SK-N-SH (cell line): ENCODE data around the gene ZCRB1. TPM values are rescaled to one million over a fixed set of nuclear protein-coding genes. Genes with fewer than 3 reads are reported as not detected.

ENCODE experiments used
- CTCF ChIA-PET: fragments of 300-600, 350-600 bp; formaldehyde crosslinking; extraction: SDS; loops from one replicate; lab custom pipeline; 2021; lab: Yijun Ruan, JAX
- POLR2A ChIA-PET: fragments of 350-600 bp; sonication (Branson Sonifier 250); formaldehyde crosslinking; extraction: SDS; loops from one replicate; lab custom pipeline; 2020; ENCODE audit warnings: antibody characterized with exemption, inconsistent platforms; lab: Yijun Ruan, JAX
- DNase-seq: peaks from one replicate; pipeline ENCODE4 v3.0.0; 2012
- H2AFZ ChIP-seq: fragments of 200-600 bp; sonication (generic); 2 replicates; pipeline ENCODE4 v1.8.1; 2016; ENCODE audit warnings: antibody characterized with exemption, mild to moderate bottlenecking, low read depth
- H3F3A ChIP-seq: fragments of 200-600 bp; sonication (generic); replicated peaks from 2 replicates; pipeline ENCODE3; 2016; ENCODE audit warnings: antibody characterized with exemption, mild to moderate bottlenecking; ENCODE audit not compliant: insufficient read depth
- H3K27ac ChIP-seq, 2 experiments: fragments of 200-500 bp in 1 of 2; fragments of 200-600 bp in 1 of 2; sonication (Bioruptor generic) in 1 of 2; sonication (generic), shearing (Covaris generic) in 1 of 2; 2 replicates each; pipeline versions ENCODE4 v1.5.1 to v1.6.1; 2014 to 2016; ENCODE audit warnings: low read depth in 2 of 2, inconsistent platforms in 1 of 2, low read length in 1 of 2, mild to moderate bottlenecking in 1 of 2, mixed read lengths in 1 of 2
- H3K27me3 ChIP-seq: fragments of 200-600 bp; sonication (generic), shearing (Covaris generic); 2 replicates; pipeline ENCODE4 v1.6.1; 2016; ENCODE audit warnings: mixed run types; ENCODE audit not compliant: insufficient read depth
- H3K36me3 ChIP-seq, 2 experiments: fragments of 200-500 bp in 1 of 2; fragments of 200-600 bp in 1 of 2; sonication (Bioruptor generic) in 1 of 2; sonication (generic) in 1 of 2; replicated peaks in 1 of 2; 2 replicates each; pipeline versions ENCODE3 to v1.5.1; 2014 to 2016; ENCODE audit warnings: low read length in 1 of 2, mild to moderate bottlenecking in 1 of 2; ENCODE audit not compliant: insufficient read depth in 2 of 2, control insufficient read depth in 1 of 2
- H3K4me1 ChIP-seq, 2 experiments: fragments of 200-500 bp in 1 of 2; fragments of 200-600 bp in 1 of 2; sonication (Bioruptor generic) in 1 of 2; sonication (generic), shearing (Covaris generic) in 1 of 2; 2 replicates each; pipeline versions ENCODE4 v1.5.1 to v1.6.1; 2014 to 2016; ENCODE audit warnings: low read depth in 1 of 2, low read length in 1 of 2, mixed run types in 1 of 2; ENCODE audit not compliant: insufficient read depth in 2 of 2, control insufficient read depth in 1 of 2
- H3K4me2 ChIP-seq: fragments of 200-600 bp; sonication (generic), shearing (Covaris generic); 2 replicates; pipeline ENCODE4 v1.6.1; 2017; ENCODE audit warnings: mixed run types
- H3K4me3 ChIP-seq, 2 experiments: fragments of 200-500 bp in 1 of 2; fragments of 200-600 bp in 1 of 2; sonication (Bioruptor generic) in 1 of 2; sonication (generic), shearing (Covaris generic) in 1 of 2; 2 replicates each; pipeline versions ENCODE4 v1.5.1 to v1.8.1; 2014 to 2016; ENCODE audit warnings: low read depth in 2 of 2, inconsistent platforms in 1 of 2, low read length in 1 of 2, mild to moderate bottlenecking in 1 of 2, mixed read lengths in 1 of 2, moderate library complexity in 1 of 2
- H3K79me2 ChIP-seq: fragments of 200-600 bp; sonication (generic); 2 replicates; pipeline ENCODE4 v1.8.1; 2017; ENCODE audit warnings: mild to moderate bottlenecking; ENCODE audit not compliant: insufficient read depth
- H3K9ac ChIP-seq: fragments of 200-600 bp; sonication (generic); 2 replicates; pipeline ENCODE4 v1.6.1; 2017; ENCODE audit warnings: mixed run types
- H3K9me2 ChIP-seq: fragments of 200-600 bp; sonication (generic); 2 replicates; pipeline ENCODE4 v1.6.1; 2017; ENCODE audit warnings: mixed run types
- H3K9me3 ChIP-seq: fragments of 200-600 bp; sonication (generic); 2 replicates; pipeline ENCODE4 v1.6.1; 2017; ENCODE audit warnings: mixed run types, mild to moderate bottlenecking, moderate library complexity
- H4K20me1 ChIP-seq: fragments of 200-600 bp; sonication (generic); 2 replicates; pipeline ENCODE4 v1.6.1; 2017; ENCODE audit warnings: mild to moderate bottlenecking, mixed run types; ENCODE audit not compliant: insufficient read depth
- ELF1 ChIP-seq: IDR thresholded peaks from 2 replicates; pipeline ENCODE4 v1.4.0; 2012
- EP300 ChIP-seq, 2 experiments: IDR thresholded peaks; 2 replicates each; pipeline versions ENCODE4 v1.4.0 to v1.6.1; 2012; ENCODE audit warnings: borderline replicate concordance in 1 of 2, low read depth in 1 of 2, low read length in 1 of 2
- EZH2phosphoT487 ChIP-seq: fragments of 200-600 bp; sonication (generic); IDR thresholded peaks from 2 replicates; pipeline ENCODE4 v1.6.1; 2017; ENCODE audit warnings: low read depth, mixed run types, mild to moderate bottlenecking, antibody characterized with exemption, moderate library complexity, borderline replicate concordance
- FOSL2 ChIP-seq: IDR thresholded peaks from 2 replicates; pipeline ENCODE4 v1.4.0; 2012; ENCODE audit warnings: low read depth, mild to moderate bottlenecking, moderate library complexity, borderline replicate concordance
- FOXJ3 ChIP-seq: sonication (generic); formaldehyde crosslinking; IDR thresholded peaks from 2 replicates; pipeline ENCODE4 v1.5.1; 2020; ENCODE audit warnings: mild to moderate bottlenecking, missing genetic modification reagents
- GABPA ChIP-seq: IDR thresholded peaks from 2 replicates; pipeline ENCODE4 v1.4.0; 2012; ENCODE audit warnings: low read depth, mild to moderate bottlenecking
- IRF3 ChIP-seq: fragments of 150-350 bp; IDR thresholded peaks from 2 replicates; pipeline ENCODE4 v1.6.1; 2016; ENCODE audit warnings: mild to moderate bottlenecking, low read depth, low read length
- MAX ChIP-seq: IDR thresholded peaks from 2 replicates; pipeline ENCODE4 v1.4.0; 2012; ENCODE audit warnings: low read depth
- MEF2A ChIP-seq: IDR thresholded peaks from 2 replicates; pipeline ENCODE4 v1.4.0; 2012; ENCODE audit warnings: low read depth, borderline replicate concordance
- NFIC ChIP-seq: IDR thresholded peaks from 2 replicates; pipeline ENCODE4 v1.4.0; 2012; ENCODE audit warnings: borderline replicate concordance
- NRF1 ChIP-seq: IDR thresholded peaks from 2 replicates; pipeline ENCODE4 v1.6.1; 2012; ENCODE audit warnings: low read depth, mild to moderate bottlenecking, low read length
- POLR2AphosphoS5 ChIP-seq: IDR thresholded peaks from 2 replicates; pipeline ENCODE4 v1.6.1; 2012; ENCODE audit warnings: low read depth, low read length
- RAD21 ChIP-seq: IDR thresholded peaks from 2 replicates; pipeline ENCODE4 v1.6.1; 2012; ENCODE audit warnings: mild to moderate bottlenecking, low read length
- RCOR1 ChIP-seq: fragments of 150-350 bp; IDR thresholded peaks from 2 replicates; pipeline ENCODE4 v1.6.1; 2017; ENCODE audit warnings: antibody characterized with exemption, low read length
- REST ChIP-seq: IDR thresholded peaks from 2 replicates; pipeline ENCODE4 v1.6.1; 2012; ENCODE audit warnings: mild to moderate bottlenecking, low read depth, low read length, moderate library complexity
- RFX5 ChIP-seq: IDR thresholded peaks from 2 replicates; pipeline ENCODE4 v1.6.1; 2012; ENCODE audit warnings: mild to moderate bottlenecking, improper control_type of control experiment, low read length
- RXRA ChIP-seq: IDR thresholded peaks from 2 replicates; pipeline ENCODE4 v1.4.0; 2012; ENCODE audit warnings: low read depth, mild to moderate bottlenecking, borderline replicate concordance
- SIN3A ChIP-seq: IDR thresholded peaks from 2 replicates; pipeline ENCODE4 v1.6.1; 2012; ENCODE audit warnings: low read depth, mild to moderate bottlenecking, low read length, moderate library complexity, borderline replicate concordance
- SMC3 ChIP-seq: IDR thresholded peaks from 2 replicates; pipeline ENCODE4 v1.6.1; 2012; ENCODE audit warnings: low read depth, low read length, improper control_type of control experiment
- TAF1 ChIP-seq: IDR thresholded peaks from 2 replicates; pipeline ENCODE4 v1.6.1; 2012; ENCODE audit warnings: low read depth, mild to moderate bottlenecking, low read length, moderate library complexity, borderline replicate concordance
- TCF12 ChIP-seq: IDR thresholded peaks from 2 replicates; pipeline ENCODE4 v1.4.0; 2012
- ZBTB33 ChIP-seq: IDR thresholded peaks from 2 replicates; pipeline ENCODE4 v1.4.0; 2012; ENCODE audit warnings: low read depth, borderline replicate concordance
- WGBS: methylation state at CpG from one replicate; pipeline ENCODE4 v1.1.6; 2017; ENCODE audit warnings: low lambda C conversion rate; 5-methylcytosine and 5-hydroxymethylcytosine counted together
- polyA plus RNA-seq, 3 experiments: library from polyadenylated mRNA; depleted of rRNA; stranded (reverse); fragments of >200 nt; gene quantifications; 2 replicates each; pipeline ENCODE4 v1.2.3, GENCODE V29; 2012

ZCRB1 gene
- polyA plus RNA-seq, 1 of the 3 experiments (the other 2 are of a cell fraction): 18.7 TPM

GRCh38 chr12:42282294-42282693, 43.6 kb downstream of the ZCRB1 start:
- H3K4me1 ChIP-seq: peaks cover 0 to 3% of the 10 kb centered on the region in 2 experiments; a peak in 1 of 4 replicates
- H3K36me3 ChIP-seq: no peaks in the 10 kb centered on the region
- no peak overlapping the region for H3K4me3 ChIP-seq
- no peaks in the 10 kb centered on the region for H3K9me2 ChIP-seq
- no peaks in the 10 kb centered on the region for H3K79me2 ChIP-seq
- no peaks in the 10 kb centered on the region for H4K20me1 ChIP-seq
- no peak for TF ChIP-seq RAD21
- TF ChIP-seq ZBTB33: no peak
- no peak for TF ChIP-seq MAX
- TF ChIP-seq FOXJ3 (CRISPR knock-in tag): no peak
- no peak overlapping the region for H3K27ac ChIP-seq
- DNase-seq: no peak
- no peak overlapping the region for H2AFZ ChIP-seq
- H3K9me3 ChIP-seq: no peaks in the 10 kb centered on the region
- no peaks in the 10 kb centered on the region for H3K27me3 ChIP-seq
- H3F3A ChIP-seq: peaks cover 5% of the 10 kb centered on the region
- H3K9ac ChIP-seq: no peak overlapping the region
- ChIA-PET CTCF (interaction anchor here (0.9 kb wide), 1 partner anchor 14 kb away, joined by 3 read pairs; no protein-coding TSS in a partner anchor), POLR2A (no interaction called here)
- H3K4me2 ChIP-seq: no peak overlapping the region
- 96% methylated on average over 2 of the region's 2 CpGs for WGBS

GRCh38 chr12:42281844-42282243, 44.0 kb downstream of the ZCRB1 start:
- WGBS: 81% methylated on average over 3 of the region's 3 CpGs
- Histone ChIP-seq H4K20me1 (no peaks in the 10 kb centered on the region), H3K4me2 (no peak overlapping the region), H3K79me2 (no peaks in the 10 kb centered on the region), H3K4me1 (peaks cover 0 to 3% of the 10 kb centered on the region in 2 experiments; a peak in 1 of 4 replicates), H3K27me3 (no peaks in the 10 kb centered on the region), H3K4me3 (no peak overlapping the region), H3K9me2 (no peaks in the 10 kb centered on the region), H2AFZ (no peak overlapping the region), H3K9ac (no peak overlapping the region), H3K27ac (no peak overlapping the region), H3K9me3 (no peaks in the 10 kb centered on the region), H3K36me3 (no peaks in the 10 kb centered on the region), H3F3A (peaks cover 5% of the 10 kb centered on the region)
- ChIA-PET CTCF (interaction anchor here (0.6 to 1.3 kb wide), 3 partner anchors 14 to 1018 kb away, joined by 3 read pairs; no protein-coding TSS in a partner anchor), POLR2A (no interaction called here)
- no peak for DNase-seq
- TF ChIP-seq TCF12 (no peak), FOXJ3 (CRISPR knock-in tag) (no peak), NRF1 (no peak), TAF1 (no peak), RCOR1 (no peak), IRF3 (no peak), REST (no peak), MEF2A (no peak), POLR2AphosphoS5 (no peak), ELF1 (no peak), RXRA (no peak), EP300 (IDR thresholded peaks at IDR 0.05; ENCODE audit: borderline replicate concordance in 1 of 2, low read depth in 1 of 2, low read length in 1 of 2) (no peak), SIN3A (no peak), NFIC (no peak), GABPA (no peak), FOSL2 (no peak), RFX5 (no peak), EZH2phosphoT487 (no peak), SMC3 (no peak)
